IMR-90 (cell line): ENCODE results near the gene CALM1.

Source experiments
- CEBPB ChIP-seq: IDR thresholded peaks from 2 replicates; pipeline ENCODE4 v1.6.1; 2012; ENCODE audit warnings: low read depth, low read length, improper control_type of control experiment
- CTCF ChIP-seq: conservative IDR thresholded peaks from 2 replicates; pipeline ENCODE4 v1.5.1; 2012; ENCODE audit warnings: mild to moderate bottlenecking, low read depth, low read length, improper control_type of control experiment
- MXI1 ChIP-seq: IDR thresholded peaks from 2 replicates; pipeline ENCODE4 v1.6.1; 2012; ENCODE audit warnings: low read depth, mild to moderate bottlenecking, low read length, moderate library complexity, borderline replicate concordance
- POLR2A ChIP-seq: IDR thresholded peaks from 2 replicates; pipeline ENCODE4 v1.6.1; 2012; ENCODE audit warnings: mild to moderate bottlenecking, low read depth, low read length
- RAD21 ChIP-seq: IDR thresholded peaks from 2 replicates; pipeline ENCODE4 v1.6.1; 2012; ENCODE audit warnings: low read length, improper control_type of control experiment
- USF2 ChIP-seq: fragments of 150-350 bp; IDR thresholded peaks from 2 replicates; pipeline ENCODE4 v1.6.1; 2017; ENCODE audit warnings: mild to moderate bottlenecking, antibody characterized with exemption, low read length, low read depth

- TF ChIP-seq CTCF (no peak), POLR2A (no peak), MXI1 (no peak), CEBPB (no peak), USF2 (no peak), RAD21 (no peak)
Observed at GRCh38 chr14:90386321-90386720, 10.5 kb upstream of the CALM1 start.
